GM12878 (cell line): ENCODE data around the gene AKT1. TPM values are rescaled to one million over a fixed set of nuclear protein-coding genes. Genes with fewer than 3 reads are reported as not detected.

Experiments
- ATAC-seq: fragments of 200-7000 bp; cut with Tn5 transposase; 3 replicates; pipeline ENCODE4 v1.9.1; 2020; ENCODE audit warnings: mild to moderate bottlenecking, moderate library complexity
- BruUV-seq: library from RNA; stranded (reverse); fragments of 400-500 nt; replicated peaks from 2 replicates; lab custom pipeline; 2021; lab: Mats Ljungman, UMichigan
- CTCF ChIA-PET: fragments of 300-600 bp; sonication (Branson Sonifier 250); formaldehyde crosslinking; extraction: SDS; loops from one replicate; lab custom pipeline; 2021; ENCODE audit warnings: inconsistent platforms; lab: Yijun Ruan, JAX
- POLR2A ChIA-PET: fragments of 350-600 bp; formaldehyde crosslinking; extraction: SDS; loops from one replicate; lab custom pipeline; 2021; ENCODE audit warnings: inconsistent platforms; lab: Charles Lee
- RAD21 ChIA-PET: fragments of 300-600 bp; sonication (Branson Sonifier 250); formaldehyde crosslinking; loops from one replicate; lab custom pipeline; 2023; ENCODE audit warnings: antibody characterized with exemption; ENCODE audit not compliant: unreplicated experiment; lab: Charles Lee
- SMC1A ChIA-PET: fragments of 300-600 bp; sonication (Branson Sonifier 250); formaldehyde crosslinking; loops from one replicate; lab custom pipeline; 2023; ENCODE audit not compliant: unreplicated experiment, uncharacterized antibody; lab: Charles Lee
- DNase-seq: peaks from one replicate; pipeline ENCODE4 v3.0.0-alpha.2; 2011; ENCODE audit warnings: low read depth, low spot score
- FAIRE-seq: peaks from 3 replicates; lab custom pipeline; 2011; peaks lifted over from hg19 to GRCh38; lab: Jason Lieb, UNC
- H2AFZ ChIP-seq: 2 replicates; pipeline ENCODE4 v1.6.0; 2011; ENCODE audit warnings: low read depth, low read length, control low read depth; ENCODE audit not compliant: control insufficient read depth
- H3K27ac ChIP-seq: 2 replicates; pipeline ENCODE4 v1.5.1; 2011; ENCODE audit warnings: control low read depth; ENCODE audit not compliant: control insufficient read depth, insufficient read depth
- H3K27me3 ChIP-seq, 2 experiments: replicated peaks in 1 of 2; 2 replicates each; pipeline versions ENCODE4 v1.6.0 to v1.6.1; 2011; ENCODE audit warnings: low read length in 1 of 2; ENCODE audit not compliant: control insufficient read depth in 2 of 2, insufficient read depth in 2 of 2
- H3K36me3 ChIP-seq, 2 experiments: 2 replicates each; pipeline ENCODE4 v1.5.1; 2011; ENCODE audit warnings: low read length in 1 of 2; ENCODE audit not compliant: control insufficient read depth in 2 of 2, insufficient read depth in 2 of 2
- H3K4me1 ChIP-seq: 2 replicates; pipeline ENCODE4 v1.6.1; 2011; ENCODE audit warnings: mild to moderate bottlenecking, low read length, moderate library complexity, mixed read lengths; ENCODE audit not compliant: control insufficient read depth, insufficient read depth
- H3K4me2 ChIP-seq: 2 replicates; pipeline ENCODE4 v1.6.0; 2011; ENCODE audit warnings: control low read depth; ENCODE audit not compliant: control insufficient read depth, insufficient read depth
- H3K4me3 ChIP-seq: fragments of 200-600 bp; sonication (generic); 2 replicates; pipeline ENCODE4 v1.5.1; 2016
- H3K79me2 ChIP-seq: 2 replicates; pipeline ENCODE4 v1.6.0; 2011; ENCODE audit warnings: low read length; ENCODE audit not compliant: control insufficient read depth, insufficient read depth
- H3K9ac ChIP-seq: 2 replicates; pipeline ENCODE4 v1.8.0; 2011; ENCODE audit warnings: low read length, control low read depth, mixed read lengths; ENCODE audit not compliant: control insufficient read depth, insufficient read depth
- H3K9me3 ChIP-seq: replicated peaks from 3 replicates; pipeline ENCODE4 v1.5.1; 2011; ENCODE audit warnings: mild to moderate bottlenecking, low read length; ENCODE audit not compliant: control insufficient read depth, insufficient read depth
- H4K20me1 ChIP-seq: 2 replicates; pipeline ENCODE4 v1.6.0; 2011; ENCODE audit not compliant: control insufficient read depth, insufficient read depth
- CEBPB ChIP-seq, 2 experiments: fragments of 150-350 bp in 1 of 2; IDR thresholded peaks; 2 replicates each; pipeline ENCODE4 v1.6.1; 2012 to 2014; ENCODE audit warnings: low read depth in 2 of 2, low read length in 2 of 2, borderline replicate concordance in 1 of 2, inconsistent platforms in 1 of 2
- CHD2 ChIP-seq: IDR thresholded peaks from 2 replicates; pipeline ENCODE4 v1.6.1; 2011; ENCODE audit warnings: low read depth, low read length, improper control_type of control experiment, borderline replicate concordance
- HCFC1 ChIP-seq: fragments of 150-350 bp; IDR thresholded peaks from 2 replicates; pipeline ENCODE4 v1.6.1; 2014; ENCODE audit warnings: low read length
- MYC ChIP-seq: IDR thresholded peaks from 2 replicates; pipeline ENCODE4 v1.6.1; 2011; ENCODE audit warnings: mild to moderate bottlenecking, low read length, moderate library complexity, inconsistent platforms; ENCODE audit not compliant: insufficient read depth, insufficient replicate concordance, insufficient read length, severe bottlenecking
- POLR2A ChIP-seq: IDR thresholded peaks from 2 replicates; pipeline ENCODE4 v1.6.1; 2011; ENCODE audit warnings: low read depth, mild to moderate bottlenecking, low read length
- RELA ChIP-seq: fragments of 450-650 bp; IDR thresholded peaks from 2 replicates; pipeline ENCODE4 v1.8.0; 2014; ENCODE audit warnings: borderline replicate concordance; ENCODE audit not compliant: partially characterized antibody
- SIN3A ChIP-seq: IDR thresholded peaks from 2 replicates; pipeline ENCODE4 v1.6.1; 2012; ENCODE audit warnings: low read depth, low read length, improper control_type of control experiment
- SMAD1 ChIP-seq: fragments of 450-650 bp; IDR thresholded peaks from 2 replicates; pipeline ENCODE4 v1.6.1; 2018; ENCODE audit warnings: mild to moderate bottlenecking, low read depth; ENCODE audit not compliant: partially characterized antibody
- SMARCA5 ChIP-seq: fragments of 450-650 bp; IDR thresholded peaks from 2 replicates; pipeline ENCODE4 v1.6.1; 2017; ENCODE audit warnings: mild to moderate bottlenecking
- SMC3 ChIP-seq: IDR thresholded peaks from 2 replicates; pipeline ENCODE4 v1.6.1; 2011; ENCODE audit warnings: low read length, improper control_type of control experiment, borderline replicate concordance
- TBL1XR1 ChIP-seq: IDR thresholded peaks from 2 replicates; pipeline ENCODE4 v1.6.1; 2012; ENCODE audit warnings: low read depth, low read length, improper control_type of control experiment
- WRNIP1 ChIP-seq: IDR thresholded peaks from 2 replicates; pipeline ENCODE4 v1.6.1; 2011; ENCODE audit warnings: low read depth, low read length, improper control_type of control experiment, borderline replicate concordance
- ZSCAN29 ChIP-seq: fragments of 450-650 bp; IDR thresholded peaks from 2 replicates; pipeline ENCODE4 v1.6.1; 2017; ENCODE audit warnings: mild to moderate bottlenecking, moderate library complexity
- WGBS: methylation state at CpG from one replicate; pipeline ENCODE4 v1.1.6; 2016; ENCODE audit warnings: low lambda C conversion rate; ENCODE audit not compliant: insufficient replicate concordance, insufficient coverage; ENCODE audit errors: missing lambda C conversion rate; 5-methylcytosine and 5-hydroxymethylcytosine counted together
- in situ Hi-C: fragments of 300-500 bp; cut with MboI; formaldehyde crosslinking; loops from 9 replicates; pipeline ENCODE4 v1.14.3; 2018; ENCODE audit warnings: mixed read lengths
- intact Hi-C: fragments of 100-400 bp; cut with micrococcal nuclease; formaldehyde crosslinking; loops from one replicate; pipeline ENCODE4 v1.14.2; 2022; ENCODE audit not compliant: unreplicated experiment
- polyA plus RNA-seq, 11 experiments: library from polyadenylated mRNA; depleted of rRNA in 4 of 11; unstranded in 6 of 11; stranded (reverse) in 5 of 11; fragments of >200 nt; fragmentation: Nextera tagmentation in 4 of 11; fragmentation: Illumina TruSeq in 1 of 11; extraction: Ambion mirVana in 4 of 11; extraction: Trizol in 1 of 11; gene quantifications; 1 replicate in 1 of 11; 2 replicates in 10 of 11; pipeline versions ENCODE4 v1.2.1 to v1.2.3, GENCODE V29; 2011 to 2016; ENCODE audit warnings: inconsistent platforms in 2 of 11, missing spikeins in 2 of 11, low read depth in 1 of 11
- total RNA-seq, 4 experiments: library from RNA; depleted of rRNA in 3 of 4; stranded (reverse); fragments of >200 nt in 3 of 4; fragmentation: Illumina TruSeq in 1 of 4; extraction: Trizol in 1 of 4; gene quantifications; 2 replicates each; pipeline versions ENCODE4 v1.2.1 to v1.2.3, GENCODE V29; 2013 to 2021
- TF ChIP-seq, protein P1 (sequence below), 3 experiments: IDR thresholded peaks in 2 of 3; conservative IDR thresholded peaks in 1 of 3; 2 replicates each; pipeline ENCODE4 v1.5.1; 2011; ENCODE audit warnings: low read depth in 3 of 3, low read length in 3 of 3, mild to moderate bottlenecking in 3 of 3, control low read depth in 2 of 3, moderate library complexity in 2 of 3, inconsistent platforms in 1 of 3, mixed read lengths in 1 of 3; ENCODE audit not compliant: control insufficient read depth in 2 of 3, insufficient read depth in 1 of 3; ENCODE audit errors: extremely low read depth in 1 of 3

Gene AKT1
- total and polyA plus RNA-seq, 10 of the 15 experiments (the other 5 are each of a cell fraction or from before 2014, with no cell fraction given) = 0.63 to 110 (median 58.9) TPM

DNA sequence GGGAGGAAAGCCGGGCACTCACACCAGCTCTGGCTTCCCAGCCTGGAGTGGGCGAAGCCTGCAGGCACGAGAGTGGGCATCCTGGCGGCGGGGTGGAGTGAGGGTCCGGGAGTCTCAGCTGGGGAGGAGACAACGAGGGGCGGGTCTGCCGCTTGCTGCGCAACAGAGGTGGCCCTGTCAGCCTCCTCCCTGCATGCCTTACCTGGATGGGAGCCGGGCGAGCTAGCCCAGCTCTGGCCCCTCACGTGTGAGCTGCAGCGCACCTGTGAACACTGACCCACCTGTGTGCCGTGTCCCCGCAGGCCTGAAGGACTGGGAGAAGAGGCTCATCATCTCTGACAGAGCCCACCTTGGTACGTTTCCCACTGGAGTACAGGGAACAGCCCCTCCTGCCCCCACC lies 56.5 kb downstream of the AKT1 start:
- ChIA-PET RAD21 (no interaction called here), CTCF (interaction anchor here (1.3 kb wide), 1 partner anchor 67 kb away, joined by 3 read pairs; no protein-coding TSS in a partner anchor), POLR2A (no interaction called here), SMC1A (interaction anchor here (0.6 kb wide), 1 partner anchor 9 kb away, joined by 3 read pairs; no protein-coding TSS in a partner anchor)
- H3K4me3 ChIP-seq = no peak overlapping the region
- H3K9ac ChIP-seq = no peak overlapping the region
- H3K9me3 ChIP-seq = no peaks in the 10 kb centered on the region
- in situ Hi-C loops = no loop called here
- no peak for FAIRE-seq
- H3K27ac ChIP-seq = no peak overlapping the region
- WGBS = 53% methylated on average over 17 of the region's 17 CpGs
- no peak for DNase-seq
- H2AFZ ChIP-seq = no peak overlapping the region
- BruUV-seq = no TSS peak
- H3K36me3 ChIP-seq = no peaks in the 10 kb centered on the region
- ATAC-seq = no peak
- TF ChIP-seq WRNIP1 = no peak
- TF ChIP-seq TBL1XR1 = no peak
- no peak for TF ChIP-seq SMARCA5
- TF ChIP-seq MYC = no peak
- no peak for TF ChIP-seq SMC3
- TF ChIP-seq CEBPB (IDR thresholded peaks at IDR 0.05; ENCODE audit: borderline replicate concordance in 1 of 2, low read depth in 2 of 2, low read length in 2 of 2) = no peak
- no peak for TF ChIP-seq HCFC1
- TF ChIP-seq, protein P1, sequence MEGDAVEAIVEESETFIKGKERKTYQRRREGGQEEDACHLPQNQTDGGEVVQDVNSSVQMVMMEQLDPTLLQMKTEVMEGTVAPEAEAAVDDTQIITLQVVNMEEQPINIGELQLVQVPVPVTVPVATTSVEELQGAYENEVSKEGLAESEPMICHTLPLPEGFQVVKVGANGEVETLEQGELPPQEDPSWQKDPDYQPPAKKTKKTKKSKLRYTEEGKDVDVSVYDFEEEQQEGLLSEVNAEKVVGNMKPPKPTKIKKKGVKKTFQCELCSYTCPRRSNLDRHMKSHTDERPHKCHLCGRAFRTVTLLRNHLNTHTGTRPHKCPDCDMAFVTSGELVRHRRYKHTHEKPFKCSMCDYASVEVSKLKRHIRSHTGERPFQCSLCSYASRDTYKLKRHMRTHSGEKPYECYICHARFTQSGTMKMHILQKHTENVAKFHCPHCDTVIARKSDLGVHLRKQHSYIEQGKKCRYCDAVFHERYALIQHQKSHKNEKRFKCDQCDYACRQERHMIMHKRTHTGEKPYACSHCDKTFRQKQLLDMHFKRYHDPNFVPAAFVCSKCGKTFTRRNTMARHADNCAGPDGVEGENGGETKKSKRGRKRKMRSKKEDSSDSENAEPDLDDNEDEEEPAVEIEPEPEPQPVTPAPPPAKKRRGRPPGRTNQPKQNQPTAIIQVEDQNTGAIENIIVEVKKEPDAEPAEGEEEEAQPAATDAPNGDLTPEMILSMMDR (IDR thresholded peaks at IDR 0.05 in 2 of 3, conservative IDR thresholded peaks at IDR 0.05 in 1 of 3; ENCODE audit: control insufficient read depth in 2 of 3, extremely low read depth in 1 of 3, insufficient read depth in 1 of 3, low read depth in 3 of 3, low read length in 3 of 3) = no peak
- TF ChIP-seq SMAD1 = no peak
- TF ChIP-seq RELA = no peak
- no peak for TF ChIP-seq SIN3A
- no peak for TF ChIP-seq POLR2A
- TF ChIP-seq CHD2 = no peak
- no peak for TF ChIP-seq ZSCAN29
- no peaks in the 10 kb centered on the region for H3K4me1 ChIP-seq
- intact Hi-C loops = no loop called here
- no peaks in the 10 kb centered on the region for H3K79me2 ChIP-seq
- H4K20me1 ChIP-seq = no peaks in the 10 kb centered on the region
- H3K27me3 ChIP-seq = no peaks in the 10 kb centered on the region; a peak in 3 of 4 replicates
- no peak overlapping the region for H3K4me2 ChIP-seq
